NB4 (cell line): ENCODE data around the gene ADAMTS7.

Experiments
- POLR2A ChIP-seq: IDR thresholded peaks from 2 replicates; pipeline ENCODE4 v1.6.1; 2011; ENCODE audit warnings: mild to moderate bottlenecking; ENCODE audit not compliant: insufficient read length; ENCODE audit errors: extremely low read depth
- TF ChIP-seq, protein P1 (sequence below): IDR thresholded peaks from one replicate; pipeline ENCODE4 v1.5.1; 2012; ENCODE audit warnings: low read depth, low read length

DNA sequence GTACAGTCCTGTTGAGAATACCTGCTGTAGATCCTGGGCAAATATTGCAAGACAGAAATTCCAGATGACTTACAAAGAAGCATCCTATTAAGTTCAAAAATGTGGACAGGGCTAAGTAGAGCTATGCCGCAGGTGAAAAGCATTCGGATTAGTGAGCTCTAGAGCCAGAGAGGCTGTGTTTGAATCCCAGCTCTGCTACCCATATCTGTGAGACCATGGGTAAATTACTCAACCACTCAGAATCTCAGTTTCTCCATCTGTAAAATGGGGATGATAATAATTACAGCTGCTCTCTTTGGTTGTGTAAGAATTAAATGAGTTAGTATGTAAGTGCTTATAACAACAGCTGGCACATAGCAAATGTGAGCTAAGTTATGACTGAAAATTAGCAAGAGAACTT is 3.9 kb downstream of the ADAMTS7 start:
- no peak for TF ChIP-seq POLR2A
- TF ChIP-seq, protein P1, sequence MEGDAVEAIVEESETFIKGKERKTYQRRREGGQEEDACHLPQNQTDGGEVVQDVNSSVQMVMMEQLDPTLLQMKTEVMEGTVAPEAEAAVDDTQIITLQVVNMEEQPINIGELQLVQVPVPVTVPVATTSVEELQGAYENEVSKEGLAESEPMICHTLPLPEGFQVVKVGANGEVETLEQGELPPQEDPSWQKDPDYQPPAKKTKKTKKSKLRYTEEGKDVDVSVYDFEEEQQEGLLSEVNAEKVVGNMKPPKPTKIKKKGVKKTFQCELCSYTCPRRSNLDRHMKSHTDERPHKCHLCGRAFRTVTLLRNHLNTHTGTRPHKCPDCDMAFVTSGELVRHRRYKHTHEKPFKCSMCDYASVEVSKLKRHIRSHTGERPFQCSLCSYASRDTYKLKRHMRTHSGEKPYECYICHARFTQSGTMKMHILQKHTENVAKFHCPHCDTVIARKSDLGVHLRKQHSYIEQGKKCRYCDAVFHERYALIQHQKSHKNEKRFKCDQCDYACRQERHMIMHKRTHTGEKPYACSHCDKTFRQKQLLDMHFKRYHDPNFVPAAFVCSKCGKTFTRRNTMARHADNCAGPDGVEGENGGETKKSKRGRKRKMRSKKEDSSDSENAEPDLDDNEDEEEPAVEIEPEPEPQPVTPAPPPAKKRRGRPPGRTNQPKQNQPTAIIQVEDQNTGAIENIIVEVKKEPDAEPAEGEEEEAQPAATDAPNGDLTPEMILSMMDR = no peak
